CD4-positive, CD25-positive, alpha-beta regulatory T cell (primary cell): ENCODE data around the gene STMN1. TPM values are rescaled to one million over a fixed set of nuclear protein-coding genes. Genes with fewer than 3 reads are reported as not detected.

Source experiments
- ATAC-seq, 2 donors: fragments of 150-1000 bp; cut with Tn5 transposase; one replicate each; pipeline ENCODE4 v1.10.0; 2021; ENCODE audit warnings: low read depth in 2 of 2, moderate number of reproducible peaks in 2 of 2, moderate library complexity in 1 of 2
- DNase-seq, 3 donors: peaks; one replicate each; pipeline versions ENCODE4 v3.0.0 to v3.0.0-alpha.2; 2012 to 2022; ENCODE audit warnings: mixed read lengths in 1 of 3
- H3K27ac ChIP-seq: one replicate; pipeline ENCODE4 v1.7.0; 2013; ENCODE audit warnings: mild to moderate bottlenecking, low read length; ENCODE audit not compliant: insufficient read depth, poor library complexity, severe bottlenecking
- H3K27me3 ChIP-seq: one replicate; pipeline ENCODE4 v1.7.0; 2013; ENCODE audit warnings: low read length; ENCODE audit not compliant: control insufficient read depth, insufficient read depth
- H3K36me3 ChIP-seq: one replicate; pipeline ENCODE4 v1.7.0; 2013; ENCODE audit warnings: mild to moderate bottlenecking, low read length, moderate library complexity; ENCODE audit not compliant: control insufficient read depth, insufficient read depth
- H3K4me1 ChIP-seq: 2 replicates; pipeline ENCODE4 v1.7.0; 2013; ENCODE audit warnings: mild to moderate bottlenecking, low read length; ENCODE audit not compliant: insufficient read depth, control insufficient read depth, poor library complexity, severe bottlenecking
- H3K4me3 ChIP-seq: one replicate; pipeline ENCODE4 v1.7.0; 2013; ENCODE audit warnings: low read depth, mild to moderate bottlenecking, low read length, moderate library complexity
- H3K9me3 ChIP-seq, 2 experiments: 1 replicate in 1 of 2; 2 replicates in 1 of 2; pipeline ENCODE4 v1.7.0; 2013; ENCODE audit warnings: low read length in 2 of 2, mild to moderate bottlenecking in 1 of 2, moderate library complexity in 1 of 2; ENCODE audit not compliant: control insufficient read depth in 2 of 2
- H3K27ac Mint-ChIP-seq, 3 donors: one replicate each; pipeline ENCODE4 v1.8.0; 2020 to 2022; ENCODE audit warnings: mild to moderate bottlenecking in 3 of 3, mixed read lengths in 3 of 3, moderate library complexity in 2 of 3
- H3K27me3 Mint-ChIP-seq: one replicate; pipeline ENCODE4 v1.8.0; 2022; ENCODE audit warnings: mild to moderate bottlenecking, mixed read lengths
- H3K36me3 Mint-ChIP-seq: one replicate; pipeline ENCODE4 v1.8.0; 2020; ENCODE audit warnings: mixed read lengths
- H3K4me1 Mint-ChIP-seq, 4 donors: one replicate each; pipeline ENCODE4 v1.8.0; 2020 to 2022; ENCODE audit warnings: mixed read lengths in 4 of 4, mild to moderate bottlenecking in 1 of 4
- H3K4me3 Mint-ChIP-seq, 4 donors: one replicate each; pipeline ENCODE4 v1.8.0; 2020 to 2022; ENCODE audit warnings: mild to moderate bottlenecking in 4 of 4, mixed read lengths in 4 of 4, moderate library complexity in 3 of 4
- H3K9me3 Mint-ChIP-seq, 7 donors: one replicate each; pipeline ENCODE4 v1.8.0; 2020 to 2022; ENCODE audit warnings: mixed read lengths in 7 of 7, mild to moderate bottlenecking in 3 of 7, moderate library complexity in 2 of 7
- polyA plus RNA-seq, 4 donors: library from polyadenylated mRNA; unstranded; fragments of 300-500 nt; fragmentation: Illumina TruSeq; gene quantifications; one replicate each; pipeline ENCODE4 v1.2.3, GENCODE V29; 2021
- total RNA-seq: library from RNA; stranded (reverse); gene quantifications from one replicate; pipeline ENCODE4 v1.2.3, GENCODE V29; 2022

STMN1 gene
- total and polyA plus RNA-seq, 5 donors from 2014 or later = 44.9 to 242 (median 181) TPM

DNA sequence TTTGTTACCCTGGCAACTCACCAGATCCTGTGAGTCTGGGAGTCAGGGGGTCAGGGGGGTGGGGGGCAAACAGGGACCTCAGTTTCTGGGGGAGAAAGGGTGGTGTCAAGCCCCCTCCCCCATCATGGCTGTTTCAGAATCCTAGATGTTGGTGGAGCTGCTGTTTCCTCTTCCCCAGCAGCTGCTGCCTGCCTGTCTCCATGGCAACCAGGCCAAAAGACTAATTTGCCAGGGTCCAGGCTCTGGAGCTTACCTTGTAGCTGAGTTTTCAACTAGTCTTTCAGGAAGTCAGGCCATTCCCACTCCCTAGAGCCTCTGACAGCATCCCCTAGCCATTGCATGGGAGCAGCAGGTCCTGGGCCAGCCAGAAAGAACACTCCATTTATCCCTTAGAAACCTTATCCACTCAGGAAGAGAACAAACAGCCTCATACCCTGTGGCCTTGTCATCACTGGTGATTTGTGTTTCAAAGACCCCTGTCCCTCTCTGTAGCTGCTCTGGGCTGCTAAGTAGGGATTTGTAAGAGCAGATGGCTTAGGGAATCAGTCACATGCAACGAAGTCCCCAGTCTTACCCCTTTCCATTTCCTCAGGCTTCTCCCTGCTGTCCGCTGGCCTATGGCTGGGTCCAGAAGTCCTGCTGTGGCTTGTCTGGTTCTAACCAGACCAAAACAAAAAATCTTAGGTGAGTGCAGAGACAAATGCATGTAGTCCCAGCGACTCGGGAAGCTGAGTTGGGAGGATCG lies 21.5 kb upstream of the STMN1 start:
- no peaks in the 10 kb centered on the region for H3K27me3 ChIP-seq
- Mint-ChIP-seq H3K4me3 (no peak overlapping the region), H3K9me3 (no peaks in the 10 kb centered on the region), H3K27me3 (peaks cover 43% of the 10 kb centered on the region), H3K4me1 (peaks cover 0 to 9% (median 6%) of the 10 kb centered on the region in 4 donors), H3K27ac (peak overlapping the region in 1 of 3 donors; percentile 36), H3K36me3 (no peaks in the 10 kb centered on the region)
- ATAC-seq = no peak
- DNase-seq = no peak
- peaks cover 10% of the 10 kb centered on the region for H3K4me1 ChIP-seq
- no peak overlapping the region for H3K4me3 ChIP-seq
- H3K9me3 ChIP-seq = no peaks in the 10 kb centered on the region
- H3K27ac ChIP-seq = no peak overlapping the region
- H3K36me3 ChIP-seq = no peaks in the 10 kb centered on the region

GRCh38 chr1:25926731-25927496 lies 20.7 kb upstream of the STMN1 start:
- Histone ChIP-seq H3K36me3 (no peaks in the 10 kb centered on the region), H3K27ac (no peak overlapping the region), H3K9me3 (no peaks in the 10 kb centered on the region), H3K4me3 (no peak overlapping the region), H3K4me1 (peaks cover 17% of the 10 kb centered on the region), H3K27me3 (peaks cover 5% of the 10 kb centered on the region)
- no peaks in the 10 kb centered on the region for H3K36me3 Mint-ChIP-seq
- DNase-seq (no peak), ATAC-seq (no peak)
- peaks cover 51% of the 10 kb centered on the region for H3K27me3 Mint-ChIP-seq
- no peak overlapping the region for H3K4me3 Mint-ChIP-seq
- no peak overlapping the region for H3K27ac Mint-ChIP-seq
- peaks cover 3 to 16% (median 11%) of the 10 kb centered on the region in 4 donors for H3K4me1 Mint-ChIP-seq
- H3K9me3 Mint-ChIP-seq = no peaks in the 10 kb centered on the region

DNA sequence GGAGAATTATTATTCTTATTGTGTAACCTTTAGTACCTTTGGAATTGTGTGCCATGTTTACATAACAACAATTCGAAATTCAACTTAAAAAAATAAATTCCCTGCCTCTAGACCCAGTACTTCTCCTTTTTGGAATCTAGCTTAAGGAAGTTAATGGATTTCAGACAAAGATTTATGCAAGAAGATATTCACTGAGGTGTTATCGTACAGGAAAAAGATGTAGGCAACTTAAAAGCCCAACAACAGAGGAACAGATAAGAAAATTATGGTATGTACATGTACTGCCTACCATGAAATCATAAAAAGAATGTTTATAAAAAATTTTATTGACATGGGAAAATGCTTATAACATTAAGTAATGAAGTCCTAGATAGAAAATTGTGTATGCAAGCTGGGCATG lies 18.2 kb upstream of the STMN1 start:
- H3K27me3 Mint-ChIP-seq = peaks cover 63% of the 10 kb centered on the region
- Histone ChIP-seq H3K4me1 (peaks cover 19% of the 10 kb centered on the region), H3K9me3 (no peaks in the 10 kb centered on the region), H3K4me3 (no peak overlapping the region), H3K36me3 (no peaks in the 10 kb centered on the region), H3K27ac (no peak overlapping the region), H3K27me3 (peaks cover 9% of the 10 kb centered on the region)
- DNase-seq (no peak), ATAC-seq (no peak)
- no peaks in the 10 kb centered on the region for H3K36me3 Mint-ChIP-seq
- no peaks in the 10 kb centered on the region for H3K9me3 Mint-ChIP-seq
- H3K4me1 Mint-ChIP-seq = peaks cover 6 to 27% (median 18%) of the 10 kb centered on the region in 4 donors
- no peak overlapping the region for H3K27ac Mint-ChIP-seq
- H3K4me3 Mint-ChIP-seq = no peak overlapping the region

DNA sequence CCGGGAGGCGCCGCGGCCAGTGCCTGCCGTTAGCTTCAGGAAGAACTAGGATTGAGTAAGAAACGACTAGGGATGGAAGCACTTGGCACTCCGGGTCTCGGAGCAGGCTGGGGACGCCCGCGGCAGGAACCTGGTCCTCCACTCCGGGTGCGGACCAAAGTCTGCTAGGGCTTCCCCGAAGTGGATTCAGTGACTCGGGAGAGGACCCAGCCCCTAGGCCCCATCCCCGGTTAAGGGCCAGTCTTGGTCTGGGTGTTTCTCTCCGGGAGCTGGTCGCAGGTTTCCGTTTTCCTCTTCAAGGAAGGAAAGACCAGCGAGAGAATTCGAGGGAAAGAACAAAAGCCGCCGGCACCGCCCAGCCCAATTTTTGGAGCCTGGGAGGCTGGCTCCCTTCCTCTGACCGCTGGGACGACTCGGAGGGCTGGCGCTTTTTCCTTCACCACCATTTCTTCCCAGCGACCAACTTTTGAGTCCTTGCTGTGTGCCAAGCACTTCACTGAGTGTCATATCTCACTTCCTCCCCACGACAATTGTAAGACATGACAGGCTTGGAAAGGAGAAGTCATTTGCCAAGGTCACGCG lies 16.8 kb upstream of the STMN1 start:
- Histone ChIP-seq H3K4me3 (peak overlapping the region; percentile 41), H3K27ac (no peak overlapping the region), H3K4me1 (peaks cover 23% of the 10 kb centered on the region), H3K27me3 (peaks cover 9% of the 10 kb centered on the region), H3K36me3 (no peaks in the 10 kb centered on the region), H3K9me3 (no peaks in the 10 kb centered on the region)
- no peaks in the 10 kb centered on the region for H3K9me3 Mint-ChIP-seq
- DNase-seq (peak in 1 of 3 donors; percentile 12), ATAC-seq (peak in 1 of 2 donors; percentile 22)
- H3K36me3 Mint-ChIP-seq = no peaks in the 10 kb centered on the region
- H3K4me3 Mint-ChIP-seq = peak overlapping the region; percentile 46 to 90 (median 78)
- peak overlapping the region in 1 of 3 donors; percentile 81 for H3K27ac Mint-ChIP-seq
- peaks cover 63% of the 10 kb centered on the region for H3K27me3 Mint-ChIP-seq
- peaks cover 6 to 34% (median 18%) of the 10 kb centered on the region in 4 donors for H3K4me1 Mint-ChIP-seq

- peak overlapping the region; percentile 81 to 86 (median 82) for H3K4me3 Mint-ChIP-seq
- peaks cover 9% of the 10 kb centered on the region for H3K27me3 ChIP-seq
- H3K9me3 ChIP-seq = no peaks in the 10 kb centered on the region
- peaks cover 29% of the 10 kb centered on the region for H3K4me1 ChIP-seq
- H3K27me3 Mint-ChIP-seq = peaks cover 62% of the 10 kb centered on the region
- H3K4me1 Mint-ChIP-seq = peaks cover 11 to 40% (median 23%) of the 10 kb centered on the region in 4 donors
- H3K36me3 ChIP-seq = no peaks in the 10 kb centered on the region
- no peak overlapping the region for H3K27ac ChIP-seq
- H3K27ac Mint-ChIP-seq = peak overlapping the region in 2 of 3 donors; percentile 74 to 78
- H3K4me3 ChIP-seq = peak overlapping the region; percentile 64
- H3K9me3 Mint-ChIP-seq = no peaks in the 10 kb centered on the region
- peak; percentile 31 to 70 (median 50) for DNase-seq
- no peaks in the 10 kb centered on the region for H3K36me3 Mint-ChIP-seq
- ATAC-seq = peak; percentile 69
Observed at GRCh38 chr1:25922056-25922970, 16.1 kb upstream of the STMN1 start.

DNA sequence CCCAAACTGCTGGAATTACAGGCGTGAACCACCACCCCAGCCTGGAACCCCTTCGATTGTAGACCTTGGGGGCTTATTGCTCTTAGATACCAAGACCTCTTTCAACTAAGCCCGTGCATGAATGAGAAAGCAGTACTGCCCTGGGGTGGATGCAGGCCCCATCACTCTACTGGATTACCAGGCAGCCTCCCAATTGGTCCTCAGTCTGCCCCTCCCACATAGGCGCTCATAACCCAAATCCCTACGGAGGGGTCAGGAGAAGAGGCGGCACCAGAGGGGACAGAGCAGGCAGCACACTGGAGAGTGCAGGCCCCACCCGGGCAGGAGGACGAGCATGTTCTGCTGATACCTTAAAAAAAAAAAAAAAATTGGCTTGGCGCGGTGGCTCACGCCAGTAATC lies 12.4 kb upstream of the STMN1 start:
- ATAC-seq (no peak), DNase-seq (no peak)
- peaks cover 25% of the 10 kb centered on the region for H3K27me3 Mint-ChIP-seq
- Histone ChIP-seq H3K27me3 (peaks cover 9% of the 10 kb centered on the region), H3K27ac (no peak overlapping the region), H3K4me3 (no peak overlapping the region), H3K9me3 (no peaks in the 10 kb centered on the region), H3K36me3 (no peaks in the 10 kb centered on the region), H3K4me1 (peaks cover 28% of the 10 kb centered on the region)
- peaks cover 11 to 35% (median 19%) of the 10 kb centered on the region in 4 donors for H3K4me1 Mint-ChIP-seq
- H3K27ac Mint-ChIP-seq = no peak overlapping the region
- H3K4me3 Mint-ChIP-seq = no peak overlapping the region
- no peaks in the 10 kb centered on the region for H3K36me3 Mint-ChIP-seq
- H3K9me3 Mint-ChIP-seq = no peaks in the 10 kb centered on the region

DNA sequence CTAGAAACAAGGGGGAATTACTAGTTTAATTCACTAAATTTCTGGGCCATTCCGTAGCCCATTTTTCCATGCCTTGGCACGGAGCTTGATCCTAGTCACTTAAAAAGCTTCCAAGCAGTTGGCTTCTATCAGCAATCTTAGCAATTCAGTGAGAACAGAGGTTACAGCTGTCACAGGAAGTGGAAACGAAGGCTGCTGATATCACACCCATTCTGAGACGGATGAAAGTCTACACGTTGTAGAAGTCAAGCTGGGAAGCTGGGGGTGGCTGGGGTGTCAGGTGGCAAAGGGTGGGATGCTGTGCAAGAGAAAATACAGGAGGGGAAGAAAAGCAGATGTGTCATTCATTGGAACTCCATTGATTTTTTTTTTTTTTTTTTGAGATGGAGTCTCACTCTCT lies 11.8 kb upstream of the STMN1 start:
- no peaks in the 10 kb centered on the region for H3K9me3 Mint-ChIP-seq
- Histone ChIP-seq H3K36me3 (no peaks in the 10 kb centered on the region), H3K27me3 (peaks cover 9% of the 10 kb centered on the region), H3K4me1 (peaks cover 22% of the 10 kb centered on the region), H3K4me3 (peak overlapping the region; percentile 34), H3K9me3 (no peaks in the 10 kb centered on the region), H3K27ac (no peak overlapping the region)
- peak overlapping the region in 2 of 4 donors; percentile 61 to 63 for H3K4me3 Mint-ChIP-seq
- DNase-seq (peak in 1 of 3 donors; percentile 52), ATAC-seq (peak; percentile 52 to 58)
- no peaks in the 10 kb centered on the region for H3K36me3 Mint-ChIP-seq
- peaks cover 11 to 31% (median 17%) of the 10 kb centered on the region in 4 donors for H3K4me1 Mint-ChIP-seq
- H3K27ac Mint-ChIP-seq = peak overlapping the region in 2 of 3 donors; percentile 61 to 76
- peaks cover 20% of the 10 kb centered on the region for H3K27me3 Mint-ChIP-seq
